Activated T-cell treated with anti-CD3 and anti-CD28 coated beads, Interleukin-2, amount 50 U/mL, for 48 hours (primary cell): ENCODE measurements around the gene TMEM140.
"Not testable (repeated sequence)": the region's sequence is repeated elsewhere in the genome, so short reads cannot be mapped to it uniquely, and the experiment has no call there.

ENCODE experiments used
- DNase-seq, 2 experiments: peaks; one replicate each; pipeline ENCODE4 v3.0.0-alpha.2; 2020

TMEM140 gene

DNA sequence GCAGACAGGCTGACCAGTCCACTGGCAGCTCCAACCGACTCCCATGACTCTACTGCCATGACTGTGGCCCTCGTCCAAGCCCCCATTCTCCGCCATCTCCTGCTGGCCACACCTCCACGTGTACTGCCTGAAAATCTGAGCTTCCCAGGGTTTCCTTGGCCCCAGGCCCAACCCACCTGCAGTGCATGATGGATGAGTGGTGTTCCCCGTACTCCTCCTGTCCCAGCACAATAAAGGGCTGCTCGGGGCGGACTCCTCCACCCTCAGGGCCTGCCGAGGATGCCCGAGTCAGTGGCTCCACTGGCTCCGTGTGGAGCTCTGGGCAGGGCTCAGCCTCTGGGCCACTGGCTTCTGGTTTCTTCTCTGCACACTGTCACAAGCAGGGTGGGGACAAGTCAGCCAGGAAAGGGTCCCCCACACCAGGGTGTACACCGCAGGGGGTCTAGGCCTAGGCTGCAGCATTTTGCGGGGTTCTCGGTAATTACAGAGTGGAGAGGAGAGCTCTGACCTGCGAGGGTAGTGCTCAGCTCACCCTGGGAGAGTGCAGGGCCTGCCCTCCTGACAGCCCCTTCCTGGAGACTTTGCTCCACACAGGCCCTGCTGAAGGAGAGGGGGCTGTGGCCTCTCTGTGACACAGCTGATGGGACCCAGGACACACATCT is 48.2 kb downstream of the TMEM140 start:
- no peak for DNase-seq

DNA sequence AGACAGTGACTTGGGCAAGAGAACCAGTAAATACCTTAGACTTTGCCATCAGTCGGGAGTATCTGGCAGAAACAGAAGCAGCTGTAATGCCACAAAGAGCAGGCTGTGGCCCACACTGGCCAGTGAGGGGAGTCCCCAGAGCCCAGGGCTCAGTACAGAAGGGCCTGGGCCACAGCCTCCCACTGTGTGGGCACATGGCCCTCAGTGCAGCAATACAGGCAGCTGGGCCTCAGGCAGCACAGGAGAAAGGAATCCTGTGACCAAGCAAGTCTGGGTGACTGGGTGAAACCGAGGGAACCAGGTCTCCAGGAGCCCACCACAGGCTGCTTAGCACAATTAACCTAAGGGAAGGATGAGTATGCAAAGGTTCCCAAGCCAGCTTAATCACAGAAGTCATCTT is 49.5 kb downstream of the TMEM140 start:
- DNase-seq, result peak in 1 of 2 experiments; percentile 11

GRCh38 chr7:135197906-135198655 is 50.2 kb downstream of the TMEM140 start:
- DNase-seq, result peak in 1 of 2 experiments; percentile 14

GRCh38 chr7:135199439-135199838 is 51.6 kb downstream of the TMEM140 start:
- peak in 1 of 2 experiments; percentile 1 for DNase-seq

GRCh38 chr7:135200821-135201331 is 53.0 kb downstream of the TMEM140 start:
- no peak for DNase-seq

- DNase-seq, result no peak
Observed at GRCh38 chr7:135201350-135201749, 53.5 kb downstream of the TMEM140 start.

GRCh38 chr7:135204341-135204749 is 56.5 kb downstream of the TMEM140 start:
- DNase-seq, result no peak

DNA sequence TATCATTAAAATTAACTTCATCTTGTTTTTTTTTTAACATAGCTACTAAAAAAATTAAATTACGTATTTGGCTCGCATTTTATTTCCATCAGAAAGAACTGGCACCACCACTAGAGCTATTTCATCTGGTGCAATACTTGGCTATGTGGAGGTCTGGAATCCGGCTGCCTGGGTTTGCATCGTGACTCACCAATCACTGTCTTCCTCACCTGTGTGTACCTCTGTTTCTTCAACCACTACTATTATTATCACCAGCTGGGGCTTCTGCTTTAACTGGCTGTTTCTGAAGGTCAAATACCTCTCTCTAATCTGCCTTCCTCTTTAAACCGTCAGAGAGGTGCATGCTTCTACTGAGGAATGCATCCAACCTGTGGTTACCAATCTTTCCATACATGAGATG is 57.0 kb downstream of the TMEM140 start:
- no peak for DNase-seq

- peak in 1 of 2 experiments; percentile 6 for DNase-seq
Observed at GRCh38 chr7:135205850-135206249, 58.0 kb downstream of the TMEM140 start.

- peak in 1 of 2 experiments; percentile 18 for DNase-seq
Observed at GRCh38 chr7:135206941-135207391, 59.1 kb downstream of the TMEM140 start.

DNA sequence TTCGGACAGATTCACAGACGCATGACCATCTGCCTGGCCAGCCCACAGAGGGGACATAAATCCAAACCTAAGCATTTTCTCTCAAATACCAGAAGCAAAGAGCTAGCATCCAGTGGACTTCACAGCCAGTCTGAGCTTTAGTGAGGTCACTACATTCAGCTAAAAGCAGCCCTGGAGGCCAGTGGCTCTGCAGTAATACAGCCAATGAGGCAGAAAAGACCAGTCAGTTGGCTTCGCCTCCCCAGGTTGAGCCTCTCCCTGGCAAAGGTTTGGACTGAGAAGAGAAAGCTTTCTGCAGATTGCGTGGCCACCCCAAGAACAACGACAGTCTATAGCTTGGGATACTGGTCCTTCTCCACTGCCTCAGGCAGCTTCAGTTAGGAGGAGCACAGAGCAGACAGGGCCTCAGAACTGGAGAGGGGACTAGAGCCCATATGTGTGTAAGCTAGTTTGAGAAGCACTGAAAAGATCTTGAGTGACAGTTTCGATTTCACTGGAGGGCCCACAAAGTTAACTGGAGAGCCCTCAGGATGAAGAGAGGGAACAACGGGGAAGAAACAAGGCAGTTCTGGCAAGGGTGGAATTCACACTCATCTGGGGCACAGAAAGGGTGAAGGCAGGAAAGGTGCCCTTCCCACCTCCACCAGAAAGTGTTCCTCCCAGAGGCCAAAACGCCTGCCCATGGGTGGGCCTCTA is 59.7 kb downstream of the TMEM140 start:
- peak in 1 of 2 experiments; percentile 15 for DNase-seq

DNA sequence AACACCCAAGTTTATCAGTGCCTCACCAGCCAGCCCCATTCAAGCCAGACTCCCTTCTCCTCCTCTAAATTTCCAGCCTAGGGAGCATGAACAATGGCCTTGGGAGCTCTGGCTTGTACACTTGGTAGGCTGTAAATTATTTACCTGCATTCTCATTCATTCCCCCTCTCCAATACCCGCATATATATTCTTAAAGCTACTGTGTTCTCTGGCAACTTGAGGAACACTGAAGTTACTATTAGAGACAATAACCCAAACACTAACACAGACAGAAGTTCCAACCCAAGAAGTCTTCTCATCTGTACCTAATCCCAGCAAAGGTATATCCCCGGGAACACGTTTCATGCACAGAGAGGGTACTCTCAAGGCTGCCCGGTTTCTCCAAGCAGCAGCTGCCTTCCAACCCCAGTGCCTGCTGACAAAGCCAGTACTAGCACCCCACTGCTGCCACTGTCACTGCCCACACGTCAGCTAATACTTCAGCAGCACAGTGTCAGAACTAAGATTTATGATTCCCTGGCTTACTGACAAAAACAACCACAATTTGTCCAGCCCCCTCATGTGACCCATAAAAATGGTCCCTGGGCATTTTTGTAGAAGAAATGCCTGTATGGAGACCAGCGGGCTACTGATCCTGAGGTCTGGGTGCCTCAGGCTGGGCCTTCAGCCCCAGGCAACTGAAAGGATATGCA is 60.4 kb downstream of the TMEM140 start:
- DNase-seq, result peak in 1 of 2 experiments; percentile 15

DNA sequence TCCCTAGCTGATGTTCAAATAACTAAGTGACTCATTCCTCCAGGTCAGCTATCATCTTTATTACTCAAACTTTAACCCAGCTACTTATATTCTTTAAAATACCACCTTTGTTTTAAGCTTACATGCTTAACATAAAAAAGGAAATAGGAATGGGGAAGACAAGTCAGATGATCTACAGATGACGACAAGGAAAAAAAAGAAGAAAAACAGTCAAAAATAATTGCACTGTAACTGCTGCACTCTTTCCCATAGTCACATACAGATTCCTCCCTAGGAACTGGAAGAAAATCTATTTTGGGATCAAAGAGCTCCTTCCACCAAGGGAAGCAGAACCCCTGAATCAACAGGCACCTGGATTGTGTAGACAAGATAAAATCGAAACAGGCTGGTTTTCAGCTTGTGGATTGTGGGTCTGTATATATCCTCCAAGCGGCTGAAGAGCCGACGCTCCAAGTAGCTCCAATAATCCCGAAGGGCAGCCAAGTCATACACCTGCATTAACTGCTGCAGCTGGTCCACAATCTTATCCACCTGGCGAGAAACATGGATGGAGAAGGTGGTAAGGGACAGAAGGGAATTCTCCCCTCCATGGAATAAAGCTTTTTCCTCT is 61.5 kb downstream of the TMEM140 start:
- peak in 1 of 2 experiments; percentile 5 for DNase-seq

DNA sequence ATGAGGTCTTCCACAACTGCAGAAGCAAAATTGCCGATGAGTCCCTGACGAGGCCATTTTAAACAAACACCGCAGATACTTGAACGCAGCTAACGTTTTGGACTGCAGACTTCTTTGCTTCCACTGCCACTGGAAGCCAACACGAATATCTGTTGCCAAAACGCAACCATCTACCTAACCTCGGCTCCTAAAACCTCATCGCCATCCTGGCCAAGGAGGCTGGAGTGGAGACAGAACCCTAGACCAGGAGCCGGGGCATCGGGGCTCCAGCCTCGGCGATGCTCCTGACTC is 63.0 kb downstream of the TMEM140 start:
- DNase-seq, result no peak

DNA sequence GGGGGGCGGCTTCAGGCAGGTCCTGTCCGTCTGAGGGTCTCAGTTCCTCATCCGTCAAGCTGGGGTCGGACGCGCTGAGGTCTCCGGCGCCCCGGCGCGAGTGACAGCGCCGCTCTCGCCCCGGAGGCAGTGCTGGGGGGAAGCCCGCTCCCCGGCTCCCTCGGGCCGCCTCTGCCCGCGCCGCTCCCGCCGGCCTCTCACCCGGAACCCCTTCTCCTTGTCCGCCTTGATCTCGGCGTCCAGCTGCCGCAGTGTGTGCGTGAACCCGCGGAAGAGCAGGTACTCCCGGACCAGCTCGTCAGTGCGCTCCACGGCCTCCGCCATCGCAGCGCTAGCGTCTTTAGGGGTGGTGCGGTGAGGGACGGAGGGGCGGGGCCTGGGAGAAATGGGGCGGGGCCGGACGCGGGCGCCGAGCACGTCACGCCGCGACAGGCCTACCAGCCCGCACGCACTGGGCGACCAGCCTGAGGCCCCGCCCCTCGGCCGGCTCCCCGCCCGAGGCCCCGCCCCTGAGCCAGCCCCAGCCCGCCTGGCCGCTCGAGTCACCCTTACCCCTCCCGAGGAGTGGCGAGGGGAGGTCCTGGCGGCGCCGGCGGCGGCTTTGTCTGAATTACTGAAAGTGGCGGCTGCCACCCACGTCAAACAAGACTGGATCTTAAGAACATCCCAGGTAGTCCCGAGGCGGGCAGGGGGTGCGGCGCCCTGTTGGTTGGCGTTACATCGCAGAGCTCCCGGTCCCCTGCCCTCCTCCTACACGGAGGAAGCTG is 63.5 kb downstream of the TMEM140 start, which contains the start of gene WDR91:
Gene WDR91 (minus strand): TSS at position 348 of the 767 bp plus-strand sequence. CDS start 24 bp downstream, at position 324.
- DNase-seq, result peak; percentile 97 to 98

DNA sequence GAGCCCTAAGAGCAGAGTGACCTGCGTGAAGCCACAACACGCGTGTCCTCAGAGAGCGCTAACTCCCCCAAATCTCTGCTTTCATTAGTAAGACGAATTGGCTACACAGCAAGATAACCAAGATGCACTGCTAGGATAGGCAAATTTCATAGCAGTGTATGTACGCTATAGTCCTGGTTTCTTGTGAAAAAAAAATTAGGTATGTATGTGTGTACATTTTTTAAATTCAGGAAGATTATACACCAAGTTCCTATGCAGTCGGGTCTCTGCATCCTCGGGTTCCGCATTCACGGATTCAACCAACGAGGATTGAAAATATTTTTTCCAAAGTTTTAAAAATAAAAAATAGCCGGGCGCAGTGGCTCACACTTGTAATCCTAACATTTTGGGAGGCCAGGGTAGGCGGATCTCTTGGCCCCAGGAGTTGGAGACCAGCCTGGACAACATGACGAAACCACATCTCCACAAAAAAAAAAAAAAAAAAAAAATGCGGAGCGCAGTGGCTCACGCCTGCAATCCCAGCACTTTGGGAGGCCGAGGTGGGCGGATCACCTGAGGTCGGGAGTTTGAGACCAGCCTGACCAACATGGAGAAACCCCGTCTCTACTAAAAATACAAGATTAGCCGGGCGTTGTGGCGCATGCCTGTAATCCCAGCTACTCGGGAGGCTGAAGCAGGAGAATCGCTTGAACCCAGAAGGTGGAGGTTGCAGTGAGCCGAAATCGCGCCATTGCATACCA is 64.2 kb downstream of the TMEM140 start:
- not testable (repeated sequence) for DNase-seq

DNA sequence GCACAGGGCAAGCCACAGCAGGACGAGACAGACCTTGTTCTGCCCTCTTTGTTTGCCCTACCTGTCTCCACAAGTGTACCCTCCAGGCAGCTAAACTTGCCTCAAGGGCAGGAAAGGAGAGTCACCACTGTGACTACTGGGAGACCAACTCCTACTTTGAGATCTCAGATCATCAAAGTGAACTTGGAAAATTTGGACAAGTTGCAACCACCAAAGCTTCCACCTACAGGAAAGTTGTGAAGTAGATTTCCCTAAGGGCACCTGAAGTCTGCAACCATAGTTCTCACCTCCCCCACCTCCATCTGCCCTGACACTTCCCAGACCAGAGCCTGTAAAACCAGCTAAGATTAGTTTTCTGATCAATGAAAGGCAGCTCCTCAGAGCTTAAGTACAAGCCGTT is 66.0 kb downstream of the TMEM140 start:
- peak in 1 of 2 experiments; percentile 7 for DNase-seq

GRCh38 chr7:135215180-135215579 is 67.3 kb downstream of the TMEM140 start:
- DNase-seq, result no peak

GRCh38 chr7:135215698-135216097 is 67.8 kb downstream of the TMEM140 start:
- DNase-seq, result no peak
